ENCODE measurements around the gene DEFB113.

Gene DEFB113

GRCh38 chr6:49935387-49935786 is 34.0 kb downstream of the DEFB113 start:
- ATAC-seq = no peak

GRCh38 chr6:49934770-49935169 is 34.7 kb downstream of the DEFB113 start:
- ATAC-seq = no peak

- no peak for ATAC-seq
Observed at GRCh38 chr6:49933526-49933925, 35.9 kb downstream of the DEFB113 start.

GRCh38 chr6:49929340-49929739 is 40.1 kb downstream of the DEFB113 start:
- no peak for ATAC-seq

GRCh38 chr6:49923826-49924225 is 45.6 kb downstream of the DEFB113 start:
- no peak for ATAC-seq

- ATAC-seq = no peak
Observed at GRCh38 chr6:49919935-49920644, 49.3 kb downstream of the DEFB113 start.

GRCh38 chr6:49919261-49919660 is 50.2 kb downstream of the DEFB113 start:
- no peak for ATAC-seq

GRCh38 chr6:49918787-49919186 is 50.6 kb downstream of the DEFB113 start:
- no peak for ATAC-seq

Data from activated CD4-positive, CD25-positive, alpha-beta regulatory T cell treated with anti-CD3 and anti-CD28 coated beads, Interleukin-2, amount 50 U/mL, for 24 hours (primary cell).